NK-92 (cell line): ENCODE measurements around the gene CTAG1A.
"Not testable (repeated sequence)": the region's sequence is repeated elsewhere in the genome, so short reads cannot be mapped to it uniquely, and the experiment has no call there.

Experiments used
- DNase-seq: peaks from one replicate; lab custom pipeline; 2025; ENCODE audit not compliant: unreplicated experiment; lab: John Stamatoyannopoulos, UW

CTAG1A gene

GRCh38 chrX:154611146-154611545 lies 26.2 kb downstream of the CTAG1A start:
- DNase-seq = not testable (repeated sequence)

GRCh38 chrX:154613586-154613985 lies 28.7 kb downstream of the CTAG1A start:
- not testable (repeated sequence) for DNase-seq

GRCh38 chrX:154619182-154619581 lies 34.2 kb downstream of the CTAG1A start, which contains the start of gene CTAG1B:
TSS of gene CTAG1B (minus strand) at chrX:154619282. CDS start at chrX:154619218, 64 bp downstream.
- not testable (repeated sequence) for DNase-seq

GRCh38 chrX:154620767-154621414 lies 36.0 kb downstream of the CTAG1A start:
- DNase-seq = not testable (repeated sequence)

- not testable (repeated sequence) for DNase-seq
Measured at GRCh38 chrX:154628960-154629359, 44.0 kb downstream of the CTAG1A start.

- DNase-seq = not testable (repeated sequence)
Measured at GRCh38 chrX:154630949-154631348, 46.0 kb downstream of the CTAG1A start.

- DNase-seq = not testable (repeated sequence)
Measured at GRCh38 chrX:154633661-154634060, 48.7 kb downstream of the CTAG1A start.
